Chondrocyte (in vitro differentiated cells): ENCODE data around the gene KIT. TPM values are rescaled to one million over a fixed set of nuclear protein-coding genes. Genes with fewer than 3 reads are reported as not detected.

Experiments used
- DNase-seq: peaks from one replicate; pipeline ENCODE4 v3.0.0; 2021; ENCODE audit warnings: mixed read lengths, low spot score
- H3K27ac Mint-ChIP-seq: one replicate; pipeline ENCODE4 v1.8.0; 2021; ENCODE audit warnings: mild to moderate bottlenecking, moderate library complexity, mixed read lengths; ENCODE audit not compliant: unreplicated experiment
- H3K27me3 Mint-ChIP-seq: 2 replicates; pipeline ENCODE4 v1.8.0; 2021; ENCODE audit warnings: low read depth, mixed read lengths
- H3K36me3 Mint-ChIP-seq: 2 replicates; pipeline ENCODE4 v1.8.0; 2021; ENCODE audit warnings: low read depth, mixed read lengths
- H3K4me1 Mint-ChIP-seq: 2 replicates; pipeline ENCODE4 v1.8.0; 2021; ENCODE audit warnings: low read depth, mild to moderate bottlenecking, mixed read lengths
- H3K4me3 Mint-ChIP-seq: one replicate; pipeline ENCODE4 v1.8.0; 2021; ENCODE audit warnings: mild to moderate bottlenecking, moderate library complexity, mixed read lengths; ENCODE audit not compliant: unreplicated experiment
- H3K9me3 Mint-ChIP-seq: 2 replicates; pipeline ENCODE4 v1.8.0; 2021; ENCODE audit warnings: low read depth, mixed read lengths
- CTCF ChIP-seq: fragments of 200-600 bp; sonication (generic); IDR thresholded peaks from 2 replicates; pipeline ENCODE4 v1.5.0; 2021; ENCODE audit warnings: antibody characterized with exemption, mild to moderate bottlenecking, moderate library complexity
- total RNA-seq: library from RNA; stranded (reverse); gene quantifications from 3 replicates; pipeline ENCODE4 v1.2.1, GENCODE V29; 2021

The KIT gene
- total RNA-seq, 1 donor from 2014 or later, result 6.7 TPM

GRCh38 chr4:54654753-54655152 lies 3.0 kb upstream of the KIT start:
- Mint-ChIP-seq H3K27me3 (peaks cover 5% of the 10 kb centered on the region), H3K27ac (no peak overlapping the region), H3K36me3 (no peaks in the 10 kb centered on the region), H3K4me3 (no peak overlapping the region), H3K4me1 (peaks cover 14% of the 10 kb centered on the region), H3K9me3 (no peaks in the 10 kb centered on the region)
- TF ChIP-seq CTCF, result no peak
- DNase-seq, result no peak

- H3K27me3 Mint-ChIP-seq, result peaks cover 5% of the 10 kb centered on the region
- no peak for TF ChIP-seq CTCF
- no peaks in the 10 kb centered on the region for H3K36me3 Mint-ChIP-seq
- no peaks in the 10 kb centered on the region for H3K9me3 Mint-ChIP-seq
- H3K4me3 Mint-ChIP-seq, result peak overlapping the region; percentile 84
- no peak for DNase-seq
- H3K27ac Mint-ChIP-seq, result no peak overlapping the region
- H3K4me1 Mint-ChIP-seq, result peaks cover 38% of the 10 kb centered on the region
These were observed 589 bp upstream of the KIT start for GRCh38 chr4:54657185-54657550.

GRCh38 chr4:54658252-54659093 lies 716 bp downstream of the KIT start:
- H3K9me3 Mint-ChIP-seq, result no peaks in the 10 kb centered on the region
- peak; percentile 73 for TF ChIP-seq CTCF
- peaks cover 3% of the 10 kb centered on the region for H3K27me3 Mint-ChIP-seq
- H3K4me1 Mint-ChIP-seq, result peaks cover 46% of the 10 kb centered on the region
- peak overlapping the region; percentile 10 for H3K27ac Mint-ChIP-seq
- H3K4me3 Mint-ChIP-seq, result peak overlapping the region; percentile 84
- no peak for DNase-seq
- no peaks in the 10 kb centered on the region for H3K36me3 Mint-ChIP-seq

- Mint-ChIP-seq H3K4me1 (peaks cover 46% of the 10 kb centered on the region), H3K27ac (no peak overlapping the region), H3K9me3 (no peaks in the 10 kb centered on the region), H3K4me3 (peak overlapping the region; percentile 84), H3K27me3 (no peaks in the 10 kb centered on the region), H3K36me3 (no peaks in the 10 kb centered on the region)
- no peak for TF ChIP-seq CTCF
- no peak for DNase-seq
These were observed 1.6 kb downstream of the KIT start for GRCh38 chr4:54659313-54659712.

- H3K27ac Mint-ChIP-seq, result no peak overlapping the region
These were observed 2.2 kb downstream of the KIT start for GRCh38 chr4:54659749-54660535.

More at GRCh38 chr4:54659749-54660535, 2.2 kb downstream of the KIT start:
- H3K36me3 Mint-ChIP-seq, result no peaks in the 10 kb centered on the region
- no peak for TF ChIP-seq CTCF
- H3K27me3 Mint-ChIP-seq, result no peaks in the 10 kb centered on the region
- no peak for DNase-seq
- H3K4me1 Mint-ChIP-seq, result peaks cover 46% of the 10 kb centered on the region
- H3K4me3 Mint-ChIP-seq, result peak overlapping the region; percentile 84
- H3K9me3 Mint-ChIP-seq, result no peaks in the 10 kb centered on the region
